ENCODE data around the gene MMRN1.
A peak's percentile ranks its signal among the peaks of the same experiment; 100 is the strongest.

Gene MMRN1, protein sequence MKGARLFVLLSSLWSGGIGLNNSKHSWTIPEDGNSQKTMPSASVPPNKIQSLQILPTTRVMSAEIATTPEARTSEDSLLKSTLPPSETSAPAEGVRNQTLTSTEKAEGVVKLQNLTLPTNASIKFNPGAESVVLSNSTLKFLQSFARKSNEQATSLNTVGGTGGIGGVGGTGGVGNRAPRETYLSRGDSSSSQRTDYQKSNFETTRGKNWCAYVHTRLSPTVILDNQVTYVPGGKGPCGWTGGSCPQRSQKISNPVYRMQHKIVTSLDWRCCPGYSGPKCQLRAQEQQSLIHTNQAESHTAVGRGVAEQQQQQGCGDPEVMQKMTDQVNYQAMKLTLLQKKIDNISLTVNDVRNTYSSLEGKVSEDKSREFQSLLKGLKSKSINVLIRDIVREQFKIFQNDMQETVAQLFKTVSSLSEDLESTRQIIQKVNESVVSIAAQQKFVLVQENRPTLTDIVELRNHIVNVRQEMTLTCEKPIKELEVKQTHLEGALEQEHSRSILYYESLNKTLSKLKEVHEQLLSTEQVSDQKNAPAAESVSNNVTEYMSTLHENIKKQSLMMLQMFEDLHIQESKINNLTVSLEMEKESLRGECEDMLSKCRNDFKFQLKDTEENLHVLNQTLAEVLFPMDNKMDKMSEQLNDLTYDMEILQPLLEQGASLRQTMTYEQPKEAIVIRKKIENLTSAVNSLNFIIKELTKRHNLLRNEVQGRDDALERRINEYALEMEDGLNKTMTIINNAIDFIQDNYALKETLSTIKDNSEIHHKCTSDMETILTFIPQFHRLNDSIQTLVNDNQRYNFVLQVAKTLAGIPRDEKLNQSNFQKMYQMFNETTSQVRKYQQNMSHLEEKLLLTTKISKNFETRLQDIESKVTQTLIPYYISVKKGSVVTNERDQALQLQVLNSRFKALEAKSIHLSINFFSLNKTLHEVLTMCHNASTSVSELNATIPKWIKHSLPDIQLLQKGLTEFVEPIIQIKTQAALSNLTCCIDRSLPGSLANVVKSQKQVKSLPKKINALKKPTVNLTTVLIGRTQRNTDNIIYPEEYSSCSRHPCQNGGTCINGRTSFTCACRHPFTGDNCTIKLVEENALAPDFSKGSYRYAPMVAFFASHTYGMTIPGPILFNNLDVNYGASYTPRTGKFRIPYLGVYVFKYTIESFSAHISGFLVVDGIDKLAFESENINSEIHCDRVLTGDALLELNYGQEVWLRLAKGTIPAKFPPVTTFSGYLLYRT

DNA sequence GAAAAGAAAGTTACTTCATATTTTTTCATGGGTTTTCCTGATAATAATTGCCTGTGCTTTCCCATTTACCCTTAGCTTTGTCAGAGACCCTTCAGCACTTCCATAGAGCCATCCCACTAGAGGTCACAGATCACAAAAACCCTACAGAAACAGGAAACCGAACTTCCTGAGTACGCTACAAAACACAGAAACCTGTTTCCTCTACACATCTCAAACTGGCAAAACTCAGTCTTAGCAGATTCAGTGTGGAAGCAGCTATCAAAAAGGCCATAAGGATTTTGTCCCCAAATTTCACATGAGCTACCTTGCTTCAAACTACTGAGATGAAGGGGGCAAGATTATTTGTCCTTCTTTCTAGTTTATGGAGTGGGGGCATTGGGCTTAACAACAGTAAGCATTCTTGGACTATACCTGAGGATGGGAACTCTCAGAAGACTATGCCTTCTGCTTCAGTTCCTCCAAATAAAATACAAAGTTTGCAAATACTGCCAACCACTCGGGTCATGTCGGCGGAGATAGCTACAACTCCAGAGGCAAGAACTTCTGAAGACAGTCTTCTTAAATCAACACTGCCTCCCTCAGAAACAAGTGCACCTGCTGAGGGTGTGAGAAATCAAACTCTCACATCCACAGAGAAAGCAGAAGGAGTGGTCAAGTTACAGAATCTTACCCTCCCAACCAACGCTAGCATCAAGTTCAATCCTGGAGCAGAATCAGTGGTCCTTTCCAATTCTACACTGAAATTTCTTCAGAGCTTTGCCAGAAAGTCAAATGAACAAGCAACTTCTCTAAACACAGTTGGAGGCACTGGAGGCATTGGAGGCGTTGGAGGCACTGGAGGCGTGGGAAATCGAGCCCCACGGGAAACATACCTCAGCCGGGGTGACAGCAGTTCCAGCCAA lies at the start of gene MMRN1:
Gene MMRN1, plus strand, starts transcription at position 206 of the 902 bp plus-strand sequence. Its CDS starts 118 bp downstream, at position 324.
- DNase-seq = peak; percentile 34

DNA sequence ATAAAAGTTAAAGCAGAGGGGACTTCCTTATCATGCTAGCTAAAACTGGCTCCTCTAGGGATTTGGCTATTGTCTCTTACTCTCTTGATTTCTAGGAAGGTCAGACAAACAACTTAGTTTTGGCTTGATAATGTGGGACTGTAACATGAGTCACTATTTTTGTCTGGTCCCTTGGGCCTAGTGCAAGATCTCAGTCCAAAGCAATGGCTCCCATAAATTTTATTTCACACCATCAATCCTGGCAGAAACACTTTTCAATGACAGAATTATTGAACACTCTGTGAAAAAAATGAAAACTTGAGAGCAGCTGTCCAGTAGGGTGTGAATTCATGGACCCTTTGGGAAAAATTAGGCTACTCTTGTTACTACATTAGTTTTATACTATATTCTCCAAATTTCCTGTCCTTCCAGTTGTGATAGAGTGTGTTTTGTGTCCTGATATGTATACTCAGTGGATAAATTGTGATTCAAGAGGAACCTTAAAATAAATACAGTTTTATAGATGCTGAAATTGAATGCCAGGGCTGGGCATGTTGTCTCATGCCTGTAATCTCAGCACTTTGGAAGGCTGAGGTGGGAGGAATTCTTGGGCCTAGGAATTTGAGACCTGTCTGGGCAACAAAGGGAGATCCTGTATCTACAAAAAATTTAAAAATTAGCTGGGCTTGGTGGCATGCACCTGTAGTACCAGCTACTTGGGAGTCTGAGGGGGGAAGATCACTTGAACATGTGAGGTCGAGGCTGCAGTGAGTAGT lies 46.9 kb upstream of the MMRN1 start:
- DNase-seq = no peak

DNA sequence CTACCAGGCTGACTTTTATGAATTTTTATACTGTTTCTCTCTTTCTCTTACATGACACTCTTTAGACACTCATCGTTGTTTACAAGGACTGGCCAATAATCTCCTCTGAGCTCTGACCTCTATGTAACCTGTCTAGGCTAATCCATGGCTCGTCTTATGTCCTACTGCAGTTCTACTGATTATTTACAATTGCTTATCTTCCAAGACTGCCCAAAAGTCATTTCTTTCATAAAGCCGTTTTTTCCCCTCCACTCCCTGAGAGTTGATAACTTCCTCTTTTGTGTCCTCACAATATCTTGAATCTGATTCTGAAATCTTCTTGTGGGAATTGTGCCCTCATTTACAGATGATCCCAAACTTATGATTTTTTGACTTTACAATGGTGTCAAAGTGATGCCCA lies 39.4 kb upstream of the MMRN1 start:
- no peak for DNase-seq

DNA sequence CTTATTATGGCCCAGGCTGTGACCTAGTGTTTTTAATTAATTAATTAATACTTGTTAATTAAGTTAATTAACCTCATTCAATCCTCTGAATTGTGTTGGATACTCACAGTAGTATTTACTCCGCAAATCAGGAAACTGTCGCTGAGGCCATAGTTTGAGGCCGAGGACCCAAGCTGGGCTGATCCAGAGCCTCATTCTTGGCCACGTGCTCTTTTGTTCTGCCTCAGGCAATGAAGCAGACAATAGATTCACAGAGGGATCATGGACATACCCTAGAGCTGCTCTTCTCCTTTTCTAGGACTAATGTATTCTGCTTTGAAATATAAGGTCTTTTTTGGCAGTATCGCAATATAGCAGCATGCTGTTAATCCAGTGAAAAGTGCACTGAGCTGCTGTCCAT lies 33.7 kb upstream of the MMRN1 start:
- no peak for DNase-seq

DNA sequence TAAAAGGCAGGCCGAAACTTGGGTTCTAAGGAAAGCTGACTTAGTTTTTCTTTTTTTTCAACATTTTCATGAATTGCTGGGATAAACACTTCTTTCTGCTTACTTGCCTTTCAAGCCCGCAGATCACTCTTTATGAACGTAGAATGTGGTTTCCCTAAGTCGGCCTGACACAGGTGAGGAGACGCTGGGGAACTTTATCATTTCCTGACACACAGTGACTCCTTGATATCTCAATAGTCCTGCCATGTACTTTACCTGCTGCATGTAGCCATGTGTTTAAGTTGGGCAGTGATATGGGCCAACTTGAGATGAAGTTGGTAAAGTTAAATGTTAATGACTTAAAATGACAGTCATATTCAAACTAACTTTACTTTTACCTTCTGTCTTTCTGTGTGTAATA lies 31.1 kb upstream of the MMRN1 start:
- no peak for DNase-seq

DNA sequence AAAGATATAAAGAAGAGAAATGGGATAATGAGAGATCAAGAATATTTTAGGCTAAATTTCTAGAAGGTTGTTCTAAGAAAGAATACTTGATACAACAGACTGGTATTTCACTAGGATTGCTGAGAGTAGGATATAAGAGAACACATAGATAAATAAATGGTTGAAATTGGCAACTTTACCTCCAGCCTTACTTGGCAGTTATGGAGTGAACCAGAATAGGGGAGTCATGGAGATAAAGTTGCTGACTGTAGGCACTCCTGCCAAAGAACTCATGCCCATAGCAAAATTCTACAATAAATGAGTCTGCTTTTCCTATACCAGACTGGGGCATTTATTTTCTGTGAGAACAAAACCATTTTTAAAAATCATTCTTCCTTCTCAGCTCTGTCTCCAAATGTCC lies 26.4 kb upstream of the MMRN1 start:
- no peak for DNase-seq

DNA sequence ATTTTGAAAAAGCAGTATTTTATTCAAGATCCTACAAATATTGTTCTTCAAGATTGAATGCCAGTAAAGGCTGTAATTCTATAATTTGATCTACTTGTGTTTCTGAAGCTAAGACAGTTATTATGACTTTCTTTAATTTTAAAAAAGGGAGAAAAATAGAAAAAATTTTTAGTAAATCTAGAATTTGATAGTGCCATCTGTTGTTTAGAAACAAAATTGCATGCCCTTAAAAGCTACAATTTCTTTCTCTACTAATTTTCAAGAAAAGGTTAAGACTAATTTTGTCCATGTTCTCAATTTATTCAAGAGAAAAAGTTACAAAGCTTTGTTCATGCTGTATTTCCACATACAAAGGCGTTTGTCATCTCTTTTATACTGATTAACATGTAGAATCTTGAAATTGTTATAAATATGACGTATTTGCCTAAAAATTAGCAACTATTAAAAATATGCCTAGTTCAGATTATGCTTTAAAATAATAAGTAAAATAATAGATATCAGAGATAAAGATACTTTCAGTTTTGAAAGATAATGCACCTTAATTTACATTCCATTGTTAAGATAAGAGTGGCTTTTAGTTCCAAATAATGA lies 25.6 kb upstream of the MMRN1 start:
- DNase-seq = no peak

DNA sequence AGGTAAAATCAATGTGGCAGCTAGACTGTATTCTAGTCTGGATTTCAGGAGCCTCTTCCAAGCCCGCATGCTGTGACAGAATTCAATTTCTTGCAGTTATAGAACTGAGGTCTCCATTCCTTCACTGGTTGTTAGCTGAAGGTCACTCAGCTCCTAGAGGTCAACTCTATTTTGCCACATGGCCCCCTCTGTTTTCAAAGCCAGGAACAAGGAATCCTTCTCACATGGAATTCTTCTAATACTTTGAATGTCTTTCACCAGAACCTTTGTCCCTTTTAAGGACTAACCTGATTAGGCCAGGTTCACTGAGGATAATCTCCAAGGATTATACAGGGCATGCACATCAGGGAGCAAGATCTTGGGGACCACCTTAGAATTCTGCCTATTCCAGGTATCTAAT lies 23.4 kb upstream of the MMRN1 start:
- DNase-seq = no peak

DNA sequence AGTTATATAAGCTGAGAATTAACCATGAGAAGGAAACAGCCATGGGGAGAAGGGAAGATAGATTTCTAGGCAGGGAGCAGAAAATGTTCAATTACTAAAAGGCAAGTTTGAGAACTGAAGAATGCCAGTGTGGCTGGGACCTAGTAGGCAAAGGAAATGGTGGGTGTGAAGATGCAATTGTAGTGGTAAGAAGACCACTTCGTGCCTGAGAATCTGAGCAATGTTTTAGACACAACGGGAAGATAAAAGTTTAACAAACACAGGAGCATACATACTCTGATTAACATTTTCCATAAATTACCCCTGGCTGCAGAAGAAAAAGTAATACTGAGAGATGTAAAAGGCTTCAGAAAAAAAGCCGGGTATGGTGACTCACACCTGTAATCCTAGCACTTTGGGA lies 18.1 kb upstream of the MMRN1 start:
- DNase-seq = no peak

DNA sequence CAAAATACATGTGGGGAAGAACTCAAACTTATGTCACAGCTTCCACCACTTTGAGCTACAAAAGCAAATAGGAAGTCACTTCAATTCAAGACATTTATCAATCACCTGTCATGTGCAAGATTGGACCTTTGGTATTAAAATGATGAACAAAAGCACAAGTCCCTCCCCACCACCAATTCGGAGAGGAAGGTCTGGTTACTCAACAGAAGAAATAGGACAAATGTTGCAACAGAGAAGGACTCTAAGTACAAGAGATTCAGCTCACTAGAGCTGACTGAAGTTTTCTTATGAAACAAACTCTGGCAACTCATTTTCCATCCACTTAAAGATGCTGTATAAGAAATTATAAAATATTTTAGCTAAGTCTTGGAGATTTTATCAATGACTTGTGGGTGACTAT lies 16.0 kb upstream of the MMRN1 start:
- no peak for DNase-seq

DNA sequence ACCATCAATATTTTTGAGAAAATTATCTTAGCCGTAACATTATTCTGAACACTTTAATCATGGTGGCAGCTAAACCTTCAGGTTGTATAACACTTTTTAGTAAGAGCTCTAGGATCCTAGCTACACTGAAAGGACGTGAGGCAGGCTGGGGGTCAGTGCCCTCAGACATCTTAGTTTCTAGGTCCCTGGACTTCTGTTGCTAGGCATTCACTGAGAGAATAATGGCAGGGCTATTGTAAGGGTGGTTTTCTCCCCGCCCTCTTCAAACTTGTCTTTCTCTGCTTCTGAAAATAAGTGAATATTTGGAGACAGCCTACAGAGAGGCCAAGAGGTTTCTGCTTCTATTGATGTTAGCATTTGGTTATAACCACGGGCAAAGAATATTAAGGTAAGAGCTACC lies 15.4 kb upstream of the MMRN1 start:
- no peak for DNase-seq

DNA sequence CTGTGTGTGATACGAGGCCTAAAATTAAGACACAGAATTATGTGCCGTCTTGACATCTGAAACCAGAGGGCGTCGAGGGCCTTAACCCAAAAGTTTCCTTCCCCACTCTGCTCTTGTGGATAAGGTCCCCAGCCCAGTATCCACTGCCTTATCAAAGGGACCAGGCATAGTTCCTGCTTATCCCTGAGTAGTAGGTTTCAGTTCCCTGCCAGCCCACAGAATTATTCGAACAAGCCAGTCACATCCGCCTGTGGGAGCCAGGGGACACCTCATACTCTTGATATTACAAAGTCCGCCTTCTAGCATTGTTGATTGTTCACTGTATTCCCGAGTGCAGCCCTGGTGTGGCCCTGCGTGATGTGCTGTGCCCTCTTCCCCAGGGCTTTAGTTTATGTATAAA lies 5.4 kb upstream of the MMRN1 start:
- no peak for DNase-seq

DNA sequence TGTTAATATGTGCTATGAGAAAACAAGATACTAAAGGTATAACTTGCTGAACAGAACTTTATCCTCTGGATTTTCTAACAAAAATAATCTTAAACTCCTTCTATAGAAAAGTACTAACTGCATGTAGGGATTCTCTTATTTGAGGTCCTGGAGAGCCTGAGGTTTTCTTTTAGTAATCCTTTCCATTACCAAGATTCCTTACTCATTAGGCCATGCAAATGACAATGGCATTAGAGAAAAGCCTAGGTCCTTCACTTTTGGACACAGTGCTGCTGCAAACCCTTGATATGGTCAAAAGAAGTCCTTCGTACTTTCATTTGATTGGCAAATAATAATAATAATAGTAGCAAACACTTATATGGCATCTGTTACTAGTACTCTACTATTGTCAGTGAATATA lies 3.2 kb downstream of the MMRN1 start:
- no peak for DNase-seq

DNA sequence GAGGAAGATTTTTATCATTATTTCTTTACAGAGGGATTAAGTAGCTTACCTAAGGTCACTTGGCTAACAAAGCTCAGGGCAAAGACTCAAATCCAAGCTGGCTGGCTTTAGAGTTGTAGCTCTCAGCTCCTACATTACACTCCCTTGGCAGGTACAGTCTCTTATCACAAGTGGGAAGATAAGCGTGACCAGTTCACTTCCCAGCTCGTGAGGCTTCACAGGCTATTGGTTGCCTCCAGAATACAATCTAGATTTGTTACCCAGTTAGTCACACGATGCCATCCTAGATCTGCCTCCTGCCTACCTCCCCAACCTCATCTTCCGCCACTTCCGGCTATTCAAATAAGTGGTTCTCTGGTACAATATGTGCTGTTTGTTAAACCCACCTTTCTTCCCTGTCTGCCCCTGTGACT lies 3.7 kb downstream of the MMRN1 start:
- DNase-seq = no peak

DNA sequence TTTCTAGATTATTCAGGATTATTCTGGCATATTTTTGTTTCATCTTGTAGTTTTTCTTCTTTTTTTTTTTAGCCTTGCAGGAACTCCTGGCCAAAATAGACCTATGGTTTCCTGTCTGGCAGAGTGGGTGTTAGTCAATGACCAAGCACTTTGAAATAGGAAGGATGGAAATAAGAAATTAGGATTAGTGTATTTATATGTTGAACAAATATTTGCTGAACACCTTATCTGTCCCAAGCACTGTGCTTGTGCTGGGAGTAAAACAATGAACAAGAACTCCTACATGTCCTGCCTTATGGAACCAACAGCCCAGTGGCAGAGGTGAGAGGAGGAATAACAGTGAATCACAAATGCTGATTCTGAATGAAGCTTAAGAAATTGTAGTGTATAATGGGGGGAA lies 4.5 kb downstream of the MMRN1 start:
- DNase-seq = no peak

DNA sequence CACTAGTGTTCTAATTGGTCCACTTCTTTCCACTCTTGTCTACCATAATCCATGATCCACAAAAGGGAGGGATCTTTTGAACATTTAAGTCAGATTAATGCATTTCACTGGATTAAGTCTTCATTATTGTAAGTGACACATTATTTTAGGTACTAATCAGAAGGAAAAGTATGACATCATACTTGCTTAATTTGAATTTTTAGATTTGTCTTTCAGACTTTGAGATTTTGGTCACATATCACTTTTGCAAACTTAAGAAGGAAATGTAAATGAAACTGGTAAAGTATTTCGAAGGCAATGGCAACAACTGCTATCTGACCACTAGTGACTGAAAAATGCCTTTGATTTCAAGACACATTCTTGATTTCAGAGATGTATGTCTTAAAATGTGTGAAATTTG lies 5.2 kb downstream of the MMRN1 start:
- DNase-seq = no peak

DNA sequence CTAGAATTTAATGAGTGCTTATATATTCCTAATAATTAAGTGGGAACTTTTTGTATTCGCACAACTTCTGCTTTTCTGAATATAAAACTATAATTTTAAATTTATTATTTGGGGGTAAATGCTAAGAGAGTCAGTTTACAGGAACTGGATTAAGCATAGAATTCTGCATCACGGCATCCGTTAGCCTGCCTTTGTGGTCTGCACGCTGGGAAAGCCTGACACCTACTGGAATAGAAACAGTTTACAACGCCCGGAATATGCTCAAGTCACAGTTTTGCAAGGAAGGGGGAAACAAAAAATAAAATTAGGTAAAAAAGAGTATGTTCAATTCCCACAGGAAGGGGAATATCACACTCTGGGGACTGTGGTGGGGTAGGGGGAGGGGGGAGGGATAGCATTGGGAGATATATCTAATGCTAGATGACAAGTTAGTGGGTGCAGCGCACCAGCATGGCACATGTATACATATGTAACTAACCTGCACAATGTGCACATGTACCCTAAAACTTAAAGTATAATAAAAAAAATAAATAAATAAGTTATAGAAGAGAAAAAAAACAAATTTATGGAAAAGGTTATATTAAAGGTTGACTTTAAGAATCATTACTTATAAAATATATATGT lies 7.3 kb downstream of the MMRN1 start:
- peak; percentile 65 for DNase-seq

DNA sequence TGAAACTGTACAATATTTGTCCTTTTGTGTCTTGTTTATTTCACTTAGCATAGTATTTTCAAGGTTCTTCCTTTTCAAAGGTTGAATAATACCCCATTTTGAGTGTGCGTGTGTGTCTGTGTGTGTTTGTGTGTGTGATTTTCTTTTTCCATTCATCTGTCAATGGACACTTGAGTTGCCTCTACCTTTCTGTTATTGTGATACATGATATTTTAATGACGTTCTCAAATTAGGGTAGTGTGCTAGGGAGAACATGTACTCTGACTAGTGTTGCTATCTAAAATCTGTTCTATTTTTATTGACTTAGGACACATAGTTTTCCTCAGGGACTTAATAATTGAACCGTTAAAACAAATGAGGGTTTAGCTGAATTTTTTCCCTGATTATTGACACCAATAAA lies 9.9 kb downstream of the MMRN1 start:
- no peak for DNase-seq

DNA sequence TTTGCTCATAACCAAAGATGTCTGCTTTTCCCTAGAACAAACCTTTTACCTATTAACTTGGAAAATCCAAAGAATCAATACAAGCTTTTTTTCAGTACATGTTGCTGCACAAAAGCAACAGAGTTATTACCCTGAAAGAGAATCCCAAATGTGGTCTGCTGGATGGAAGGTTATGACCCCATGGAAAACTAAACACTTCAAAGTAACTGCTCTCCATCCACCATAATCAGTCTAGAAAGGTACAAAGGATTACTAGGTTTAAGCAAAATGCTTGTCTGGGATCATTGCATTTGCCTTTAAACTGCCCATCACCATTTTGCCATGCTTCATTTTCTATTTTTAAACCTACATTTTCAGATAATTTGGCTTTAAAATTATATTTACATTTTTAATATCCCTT lies 11.7 kb downstream of the MMRN1 start:
- DNase-seq = no peak

DNA sequence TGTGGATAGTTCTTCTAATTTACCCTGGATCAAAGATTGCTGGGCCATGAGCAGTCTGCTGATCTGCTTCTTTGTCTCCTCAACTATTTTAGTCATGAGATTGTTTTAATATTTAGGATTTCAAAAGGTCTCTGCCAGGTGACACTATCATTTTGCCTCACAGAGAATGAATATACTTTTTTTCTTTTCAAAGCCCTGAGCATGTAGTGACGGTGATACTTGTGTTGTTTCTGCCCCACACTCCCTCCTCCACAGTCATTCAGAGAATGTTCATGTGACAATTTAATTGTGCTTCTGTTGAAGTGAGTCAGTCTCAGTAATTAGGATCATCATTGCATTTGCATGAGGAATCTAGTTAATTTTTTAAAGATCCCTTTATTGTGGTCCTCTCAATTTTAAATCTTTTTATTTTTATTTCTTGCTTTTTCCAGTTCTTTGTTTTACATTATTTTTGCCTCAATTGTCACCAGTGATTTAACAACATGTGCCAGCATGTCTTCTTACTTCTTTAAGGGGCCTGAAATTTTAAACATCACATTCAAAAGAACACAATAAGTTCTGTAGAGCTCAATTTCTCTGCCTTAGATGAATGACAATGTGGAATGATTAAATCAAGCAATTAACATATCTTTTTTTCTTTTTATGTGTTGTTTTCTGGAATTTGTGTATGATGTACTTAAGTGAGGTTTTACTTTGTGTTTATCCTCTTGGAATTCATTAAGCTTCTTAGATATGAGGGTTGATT lies 12.3 kb downstream of the MMRN1 start:
- DNase-seq = peak; percentile 44

Data from activated CD4-positive, alpha-beta T cell treated with anti-CD3 and anti-CD28 coated beads, Interleukin-10, Interleukin-2, amounts not matched to agents 100 ng/mL and 50 ng/mL, durations not matched to agents 16 hours and 8 hours (primary cell).